NT2/D1 (cell line): ENCODE data around the gene DLK1.

ENCODE experiments used
- SUZ12 ChIP-seq: IDR thresholded peaks from 2 replicates; pipeline ENCODE4 v1.6.1; 2011; ENCODE audit not compliant: insufficient read length, insufficient read depth; ENCODE audit errors: extremely low read depth
- YY1 ChIP-seq: IDR thresholded peaks from 2 replicates; pipeline ENCODE4 v1.6.1; 2011; ENCODE audit not compliant: insufficient read length, insufficient read depth
- ZNF274 ChIP-seq: IDR thresholded peaks from 2 replicates; pipeline ENCODE4 v1.6.1; 2011; ENCODE audit warnings: mild to moderate bottlenecking, low read depth, low read length

DNA sequence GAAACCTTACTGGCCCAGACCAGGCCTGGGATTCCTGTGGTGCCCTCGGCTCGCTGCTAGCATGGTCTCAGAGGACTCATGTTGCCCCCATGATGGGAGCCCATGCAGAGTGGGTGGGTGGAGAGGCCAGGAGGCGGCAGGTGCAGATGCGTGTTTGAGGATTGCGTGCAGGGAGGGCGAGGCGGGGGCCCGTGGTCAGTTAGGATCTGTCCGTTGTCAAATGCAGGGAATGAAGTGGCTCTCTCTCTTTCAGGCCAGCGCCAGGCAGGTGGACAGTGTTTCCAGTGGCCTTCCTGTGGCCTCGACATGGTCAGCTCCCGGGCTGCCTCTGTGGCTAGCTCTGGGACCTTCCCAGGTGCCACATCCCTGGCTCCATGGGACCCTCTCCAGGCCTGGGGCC is 39.3 kb upstream of the DLK1 start:
- no peak for TF ChIP-seq ZNF274
- TF ChIP-seq YY1, result no peak
- no peak for TF ChIP-seq SUZ12
